ENCODE results near the gene PDAP1.
"Not testable (repeated sequence)": the region's sequence is repeated elsewhere in the genome, so short reads cannot be mapped to it uniquely, and the experiment has no call there.

Gene PDAP1

GRCh38 chr7:99374111-99375064 is 34.0 kb downstream of the PDAP1 start, which contains the start of gene ARPC1B:
TSS of gene ARPC1B (plus strand) at chr7:99374730. CDS start at chr7:99385715, 10,985 bp downstream.
- peak; percentile 54 for DNase-seq

GRCh38 chr7:99373091-99374066 is 35.0 kb downstream of the PDAP1 start:
- DNase-seq, result no peak

- DNase-seq, result no peak
Observed at GRCh38 chr7:99372275-99373090, 35.9 kb downstream of the PDAP1 start.

DNA sequence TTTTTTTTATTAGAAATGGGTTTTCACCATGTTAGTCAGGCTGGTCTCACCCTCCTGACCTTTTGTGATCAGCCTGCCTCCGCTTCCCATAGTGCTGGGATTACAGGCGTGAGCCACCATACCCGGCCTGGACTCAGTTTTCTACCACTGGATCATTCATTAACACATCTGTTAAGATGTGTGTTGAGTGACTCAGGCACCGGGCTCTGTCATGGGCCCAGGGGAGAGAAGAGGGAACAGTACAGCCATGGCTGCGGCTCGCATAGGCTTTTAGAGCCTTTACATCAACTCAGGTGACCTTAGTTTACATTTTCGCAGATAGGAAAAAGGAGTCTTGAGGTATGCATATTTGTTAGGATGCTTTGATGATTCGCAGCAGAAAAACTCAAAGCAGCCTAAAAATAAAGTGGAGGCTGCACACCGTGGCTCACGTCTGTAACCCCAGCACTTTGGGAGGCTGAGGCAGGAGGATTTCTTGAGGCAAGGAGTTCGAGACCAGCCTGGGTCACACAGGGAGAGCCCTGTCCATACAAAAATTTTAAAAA is 36.9 kb downstream of the PDAP1 start:
- no peak for DNase-seq

- DNase-seq, result no peak
Observed at GRCh38 chr7:99369767-99370391, 38.5 kb downstream of the PDAP1 start.

DNA sequence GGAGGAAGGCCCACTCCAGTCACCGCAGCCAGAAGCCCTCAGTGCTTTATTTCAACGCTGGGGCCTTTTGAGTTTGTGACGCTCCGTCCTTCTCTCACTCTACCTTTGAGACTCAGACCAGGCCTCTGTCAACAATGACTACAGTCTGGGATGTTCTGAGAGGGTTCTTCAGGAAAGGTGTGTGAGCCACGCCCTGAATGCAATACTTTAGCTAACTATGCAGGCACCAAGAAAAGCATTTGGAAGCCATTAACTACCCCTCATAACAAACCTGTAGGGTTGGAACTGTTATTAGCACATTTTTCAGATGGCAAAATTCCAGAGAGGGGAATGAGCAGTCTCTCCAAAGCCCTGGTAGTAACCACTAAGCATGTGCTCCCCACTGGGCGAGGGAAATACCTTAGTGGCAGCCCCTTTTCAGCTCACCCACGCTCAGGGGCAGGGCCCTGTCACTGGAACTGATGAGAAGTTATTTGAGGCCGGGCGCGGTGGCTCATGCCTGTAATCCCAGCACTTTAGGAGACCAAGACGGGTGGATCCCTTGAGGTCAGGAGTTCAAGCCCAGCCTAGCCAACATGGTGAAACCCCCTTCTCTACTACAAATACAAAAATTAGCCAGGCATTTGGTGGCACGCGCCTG is 39.5 kb downstream of the PDAP1 start:
- no peak for DNase-seq

DNA sequence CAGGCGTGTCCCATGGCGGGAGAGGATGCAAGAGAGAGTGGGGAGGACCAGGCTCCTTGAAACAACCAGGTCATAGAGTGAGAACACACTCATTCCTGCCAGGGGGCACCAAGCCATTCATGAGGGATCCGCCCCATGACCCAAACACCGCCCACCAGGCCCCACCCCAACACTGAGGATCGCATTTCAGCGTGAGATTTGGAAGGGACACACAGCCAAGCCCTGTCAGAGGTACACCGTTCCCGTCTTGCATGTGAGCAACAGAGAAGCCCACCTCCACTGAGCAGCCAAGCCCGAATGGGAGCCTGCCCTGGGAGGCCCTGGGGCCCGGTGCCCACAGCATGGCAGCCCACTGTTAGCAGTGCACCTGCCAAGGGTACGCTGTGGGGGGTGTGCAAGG is 41.8 kb downstream of the PDAP1 start:
- no peak for DNase-seq

GRCh38 chr7:99365318-99366141 is 42.9 kb downstream of the PDAP1 start:
- no peak for DNase-seq

DNA sequence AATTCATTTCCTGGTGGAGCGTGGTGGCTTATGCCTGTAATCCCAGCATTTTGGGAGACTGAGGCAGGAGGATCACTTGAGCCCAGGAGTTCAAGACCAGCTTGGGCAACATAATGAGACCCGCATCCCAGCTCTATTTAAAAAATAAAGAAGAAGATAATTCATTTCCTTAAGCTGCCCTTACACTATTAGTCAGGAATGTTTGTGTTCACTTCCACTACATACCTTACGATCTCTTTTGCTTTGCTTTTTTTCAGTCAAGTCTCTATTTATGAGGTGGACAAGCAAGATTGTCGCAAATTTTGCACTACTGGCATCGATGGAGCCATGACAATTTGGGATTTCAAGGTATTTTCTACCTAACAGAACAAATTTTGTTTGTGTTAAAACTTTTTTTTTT is 45.1 kb downstream of the PDAP1 start:
- no peak for DNase-seq

DNA sequence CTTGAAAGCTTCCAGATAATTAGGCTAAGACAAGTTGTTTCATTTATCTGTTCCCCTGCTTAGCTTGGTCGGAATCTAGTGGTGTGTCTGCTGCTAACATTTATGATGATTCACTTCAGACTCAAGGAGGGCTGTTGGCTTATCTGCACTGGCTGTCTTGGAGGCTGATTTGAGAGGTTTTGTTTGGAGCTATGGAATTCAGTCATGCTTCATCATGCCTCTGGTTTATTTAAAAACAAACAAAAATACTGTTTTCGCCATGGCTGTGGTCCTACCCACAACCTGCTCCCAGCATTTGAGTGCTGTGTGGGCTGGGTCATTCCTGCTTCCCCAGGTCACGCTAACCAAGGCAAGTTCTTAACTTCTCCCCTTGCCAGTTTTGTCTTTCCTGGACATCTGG is 45.6 kb downstream of the PDAP1 start:
- DNase-seq, result no peak

- no peak for DNase-seq
Observed at GRCh38 chr7:99359465-99360154, 48.8 kb downstream of the PDAP1 start.

GRCh38 chr7:99358521-99358920 is 49.9 kb downstream of the PDAP1 start:
- not testable (repeated sequence) for DNase-seq

DNA sequence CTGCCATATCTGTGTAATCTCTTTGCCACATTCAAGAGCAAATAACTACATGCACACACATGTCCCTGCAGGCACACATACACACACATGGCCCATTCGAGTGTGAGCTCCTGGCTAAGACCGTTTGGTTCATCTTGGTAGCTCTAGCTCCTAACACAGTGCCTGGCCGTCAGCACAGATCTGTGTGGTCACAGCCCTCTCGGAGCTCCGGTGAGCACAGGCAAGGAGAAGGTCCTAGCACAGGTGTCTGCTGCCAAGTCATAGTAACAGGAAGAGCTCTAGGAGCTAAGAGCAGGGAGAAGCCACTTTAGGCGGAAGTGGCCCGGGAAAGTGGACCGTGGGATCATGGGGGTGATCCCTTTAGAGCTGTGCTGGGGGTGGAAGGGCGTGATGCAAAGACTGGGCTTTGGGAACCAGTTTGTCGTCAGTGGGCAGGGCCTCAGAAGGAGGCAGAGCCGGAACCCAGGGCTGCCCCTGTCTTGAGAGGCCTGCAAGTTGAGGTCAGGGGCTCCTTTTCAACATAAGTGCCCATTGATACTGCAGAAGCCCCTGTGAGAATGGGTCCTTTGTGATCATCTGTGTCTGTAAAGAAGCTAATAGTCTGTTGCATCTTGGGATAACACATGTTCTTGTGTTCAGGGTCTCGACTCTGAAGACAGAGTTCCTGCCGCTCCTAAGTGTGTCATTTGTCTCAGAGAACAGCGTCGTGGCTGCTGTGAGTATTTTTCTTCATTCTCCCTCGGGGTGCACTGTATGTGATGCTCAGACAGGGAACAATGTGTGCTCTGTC is 50.5 kb downstream of the PDAP1 start:
- DNase-seq, result no peak

GRCh38 chr7:99355098-99355497 is 53.3 kb downstream of the PDAP1 start:
- DNase-seq, result no peak

DNA sequence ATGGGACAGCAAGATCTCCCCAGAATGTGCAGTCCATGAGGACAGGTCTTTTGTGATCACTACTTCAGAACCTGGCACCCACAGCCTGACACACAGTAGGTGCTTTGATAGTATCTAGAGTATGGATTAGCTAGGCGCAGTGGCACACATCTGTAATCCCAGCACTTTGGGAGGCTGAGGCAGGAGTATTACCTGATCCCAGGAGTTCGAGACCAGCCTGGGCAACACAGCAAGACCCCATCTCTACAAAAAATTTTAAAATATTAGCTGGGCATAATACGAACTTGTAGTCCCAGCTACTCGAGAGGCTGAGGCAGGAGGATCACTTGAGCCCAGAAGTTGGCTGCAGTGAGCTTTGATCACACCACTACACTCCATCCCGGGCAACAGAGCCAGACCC is 56.1 kb downstream of the PDAP1 start:
- no peak for DNase-seq

GRCh38 chr7:99350641-99351040 is 57.8 kb downstream of the PDAP1 start:
- not testable (repeated sequence) for DNase-seq
